Measurements from ENCODE around the gene TET2.

- TF ChIP-seq ZNF274 (IDR thresholded peaks at IDR 0.05; ENCODE audit: low read depth, low read length) (no peak), YY1 (IDR thresholded peaks at IDR 0.05; ENCODE audit: insufficient read depth, insufficient read length) (no peak), SUZ12 (IDR thresholded peaks at IDR 0.05; ENCODE audit: extremely low read depth, insufficient read depth, insufficient read length) (no peak)
These were observed 37.7 kb upstream of the TET2 start for GRCh38 chr4:105108971-105109370.
